Loucy (cell line): ENCODE measurements around the gene RSKR.

Experiments used
- CTCF ChIP-seq: fragments of 200-600 bp; sonication (generic); conservative IDR thresholded peaks from 2 replicates; pipeline ENCODE4 v1.5.1; 2014; ENCODE audit warnings: mild to moderate bottlenecking, antibody characterized with exemption, low read length
- EZH2phosphoT487 ChIP-seq: fragments of 200-600 bp; IDR thresholded peaks from 2 replicates; pipeline ENCODE4 v1.6.1; 2018; ENCODE audit warnings: antibody characterized with exemption, mild to moderate bottlenecking, moderate library complexity, borderline replicate concordance

GRCh38 chr17:28646039-28646754 lies 32.2 kb upstream of the RSKR start:
- TF ChIP-seq CTCF (no peak), EZH2phosphoT487 (no peak)
